Bronchus fibroblast of lung (primary cell): ENCODE data around the gene PRKCQ. TPM values are rescaled to one million over a fixed set of nuclear protein-coding genes. Genes with fewer than 3 reads are reported as not detected.

Experiments used
- total RNA-seq: library from RNA; depleted of rRNA; stranded (reverse); fragments of >200 nt; gene quantifications from 2 replicates; pipeline ENCODE4 v1.2.3, GENCODE V29; 2015

PRKCQ gene
- total RNA-seq, result 0.34 and 0.59 TPM in 2 replicates

DNA sequence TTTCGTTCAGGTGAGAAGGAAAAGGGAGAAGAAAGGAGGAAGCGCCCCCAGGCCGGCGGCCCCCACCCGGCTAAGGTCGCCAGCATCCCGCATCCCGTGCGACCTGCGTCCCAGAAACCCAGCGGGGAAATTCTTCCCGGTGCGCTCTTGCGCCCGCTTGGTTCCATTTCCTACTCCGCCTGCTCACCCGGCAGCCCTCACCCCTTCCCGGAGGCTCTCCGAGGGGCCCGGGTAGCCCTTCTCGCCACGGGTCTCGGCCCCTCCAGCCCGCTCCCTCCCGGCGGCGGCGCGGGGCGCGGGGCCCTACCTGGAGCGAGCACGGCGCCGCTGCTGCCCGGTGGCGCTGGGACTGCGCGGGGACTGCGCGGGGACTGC lies at the start of gene PRKCQ:
TSS of gene PRKCQ (minus strand) at position 373 of the 375 bp plus-strand sequence. CDS start 65,141 bp downstream, outside the sequence.

